Subcutaneous adipose tissue (tissue), 4 donors: ENCODE measurements around the gene LCE7A. TPM values are rescaled to one million over a fixed set of nuclear protein-coding genes. Genes with fewer than 3 reads are reported as not detected.

Source experiments
- total RNA-seq, 4 donors: library from RNA; depleted of rRNA; stranded (reverse); fragments of >200 nt; gene quantifications; one replicate each; pipeline ENCODE4 v1.1.0, GENCODE V29; 2016
- TF ChIP-seq, protein P1 (sequence below): fragments of 450-650 bp; IDR thresholded peaks from one replicate; pipeline ENCODE4 v1.5.1; 2016; ENCODE audit warnings: low read depth, mild to moderate bottlenecking, control low read depth, antibody characterized with exemption, moderate library complexity

The LCE7A gene
- total RNA-seq, 4 donors from 2014 or later, result not detected

DNA sequence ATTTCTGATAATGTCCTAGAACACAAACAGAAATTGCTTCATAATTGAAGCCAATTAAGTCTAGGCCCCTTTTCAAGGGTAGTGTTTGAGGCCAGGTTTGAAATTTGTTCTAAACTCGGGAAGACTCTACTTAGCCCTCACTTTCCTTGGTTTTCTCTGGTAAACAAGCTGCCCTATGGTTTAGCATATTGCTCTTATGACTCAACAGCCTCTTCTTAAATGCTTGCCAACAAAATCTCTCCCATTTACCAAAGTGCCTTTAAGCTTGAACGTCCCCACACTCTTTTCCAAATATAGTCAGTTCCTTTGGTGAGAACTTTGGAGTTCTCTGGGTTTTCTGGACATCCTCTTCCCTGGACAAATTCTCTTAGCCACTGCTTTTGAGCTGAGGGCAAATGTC is 22.9 kb upstream of the LCE7A start:
- TF ChIP-seq, protein P1, sequence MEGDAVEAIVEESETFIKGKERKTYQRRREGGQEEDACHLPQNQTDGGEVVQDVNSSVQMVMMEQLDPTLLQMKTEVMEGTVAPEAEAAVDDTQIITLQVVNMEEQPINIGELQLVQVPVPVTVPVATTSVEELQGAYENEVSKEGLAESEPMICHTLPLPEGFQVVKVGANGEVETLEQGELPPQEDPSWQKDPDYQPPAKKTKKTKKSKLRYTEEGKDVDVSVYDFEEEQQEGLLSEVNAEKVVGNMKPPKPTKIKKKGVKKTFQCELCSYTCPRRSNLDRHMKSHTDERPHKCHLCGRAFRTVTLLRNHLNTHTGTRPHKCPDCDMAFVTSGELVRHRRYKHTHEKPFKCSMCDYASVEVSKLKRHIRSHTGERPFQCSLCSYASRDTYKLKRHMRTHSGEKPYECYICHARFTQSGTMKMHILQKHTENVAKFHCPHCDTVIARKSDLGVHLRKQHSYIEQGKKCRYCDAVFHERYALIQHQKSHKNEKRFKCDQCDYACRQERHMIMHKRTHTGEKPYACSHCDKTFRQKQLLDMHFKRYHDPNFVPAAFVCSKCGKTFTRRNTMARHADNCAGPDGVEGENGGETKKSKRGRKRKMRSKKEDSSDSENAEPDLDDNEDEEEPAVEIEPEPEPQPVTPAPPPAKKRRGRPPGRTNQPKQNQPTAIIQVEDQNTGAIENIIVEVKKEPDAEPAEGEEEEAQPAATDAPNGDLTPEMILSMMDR, result no peak

DNA sequence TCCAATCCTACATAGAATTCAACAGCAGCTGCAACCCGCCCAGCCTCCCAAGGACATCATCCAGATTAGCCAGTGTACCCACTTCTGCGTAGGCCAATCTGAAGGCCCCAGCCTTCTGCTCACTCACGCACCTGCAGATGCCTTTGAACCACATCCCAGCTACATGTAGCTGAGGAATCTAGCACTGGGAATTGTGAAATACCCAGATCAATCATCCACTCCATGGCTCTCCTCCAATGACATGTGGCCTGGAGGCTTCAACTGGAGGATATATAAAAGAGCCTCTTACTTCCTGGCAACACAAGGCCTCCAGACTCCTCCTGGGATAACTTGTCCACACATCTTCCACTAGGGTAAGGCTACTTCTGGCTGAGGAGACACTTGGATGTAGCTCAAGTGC is 17.2 kb upstream of the LCE7A start, which contains the start of gene LCE6A:
Gene LCE6A, plus strand, starts transcription at position 301 of the 400 bp plus-strand sequence. CDS start 665 bp downstream, outside the sequence.
- TF ChIP-seq, protein P1, result no peak

DNA sequence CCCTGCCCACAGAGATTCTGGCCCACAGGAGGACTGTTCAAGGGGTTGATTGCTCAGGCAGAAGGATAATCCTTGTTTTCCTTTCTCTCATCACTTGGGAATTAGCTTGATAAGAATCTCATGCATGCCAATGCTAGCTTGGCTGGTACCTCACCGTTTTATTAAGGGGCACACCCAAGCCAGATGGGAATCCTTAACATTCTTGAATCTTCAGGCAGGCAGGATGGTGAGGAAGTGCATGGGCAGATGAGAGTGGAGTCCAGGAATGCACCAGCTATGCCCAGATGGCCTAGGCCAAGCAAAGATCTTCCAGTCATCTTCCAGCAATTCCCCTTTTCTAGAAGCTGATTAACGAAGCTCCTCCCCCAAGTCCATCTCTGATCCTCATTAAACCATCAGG is 4.1 kb upstream of the LCE7A start:
- TF ChIP-seq, protein P1, result no peak

DNA sequence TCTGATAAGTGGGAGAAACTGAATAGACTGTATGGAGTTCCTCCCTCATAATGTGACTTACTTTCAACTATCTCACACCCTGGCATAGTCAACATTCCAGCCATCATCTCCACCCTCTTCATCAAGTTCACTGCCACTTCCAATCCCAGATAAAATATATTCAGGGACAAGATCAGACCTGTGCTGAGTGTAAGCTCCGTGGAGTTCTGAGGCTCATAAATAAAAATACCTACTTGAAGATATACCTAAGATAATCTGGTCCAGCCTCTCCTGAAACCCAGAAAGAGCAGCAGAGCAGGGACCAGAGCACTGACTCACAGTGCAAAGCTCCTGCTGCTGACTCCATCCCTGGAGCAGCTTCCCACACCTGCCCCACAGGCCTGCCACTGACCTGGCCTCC is 1.7 kb upstream of the LCE7A start:
- TF ChIP-seq, protein P1, result no peak

DNA sequence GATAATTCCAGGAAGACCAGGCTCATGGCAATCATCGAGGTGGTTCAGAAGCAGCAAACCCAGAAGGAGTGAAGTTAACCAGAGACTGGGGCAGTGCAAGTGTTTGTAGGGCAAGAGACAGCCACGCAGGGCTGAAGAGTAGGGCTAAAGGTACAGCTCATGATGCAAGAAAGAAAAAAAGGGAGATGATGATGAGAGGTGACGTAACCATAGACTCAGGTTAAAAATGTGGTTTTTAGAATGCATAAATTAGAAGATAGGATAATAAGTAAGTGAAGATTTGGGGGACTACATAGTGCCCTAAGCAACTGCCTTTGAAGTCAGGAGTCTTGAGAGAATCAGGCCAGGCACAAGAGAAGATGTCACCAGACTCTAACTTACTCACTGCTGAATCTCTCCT is 333 bp downstream of the LCE7A start:
- TF ChIP-seq, protein P1, result no peak

DNA sequence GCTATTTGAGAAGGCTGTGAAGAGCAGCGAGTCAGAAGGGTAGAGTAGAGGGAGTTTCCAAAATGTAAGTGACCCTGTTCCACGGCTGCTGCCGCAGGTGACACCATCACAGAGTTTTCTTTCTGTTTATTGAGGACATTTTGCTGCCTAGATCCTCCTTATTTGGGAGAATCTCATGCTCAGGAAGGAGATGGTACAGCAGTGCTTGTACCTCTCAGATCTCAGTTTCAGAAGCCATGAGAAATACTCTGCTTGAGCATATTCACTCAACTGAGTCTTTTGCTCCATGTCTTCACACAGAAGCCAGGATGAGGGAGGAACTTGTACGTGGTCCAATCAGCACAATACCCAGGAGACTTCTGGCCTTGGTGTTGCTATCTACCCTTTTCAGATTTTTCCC is 1.6 kb downstream of the LCE7A start:
- TF ChIP-seq, protein P1, result no peak

DNA sequence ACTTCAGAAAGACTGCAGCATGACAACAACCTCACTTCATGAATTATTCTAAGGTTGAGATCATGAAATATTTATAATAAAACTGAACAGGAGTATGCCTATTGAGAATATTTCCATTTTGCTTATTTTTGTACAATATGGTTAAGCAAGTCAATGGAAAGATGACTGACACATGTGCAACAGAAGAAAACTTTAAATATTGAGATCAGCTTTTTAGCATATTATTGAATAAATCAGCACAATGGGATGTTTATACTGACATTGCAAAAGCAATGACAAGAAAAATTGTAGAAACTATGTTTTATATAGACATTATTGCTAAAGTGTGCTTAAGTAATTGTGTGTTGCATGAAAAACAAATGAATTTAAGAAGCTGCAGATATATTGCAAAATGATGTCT is 4.6 kb downstream of the LCE7A start:
- TF ChIP-seq, protein P1, result no peak
